KMS-11 (cell line): Measurements from ENCODE around the gene IFI27L1.

ENCODE experiments used
- H2AFZ ChIP-seq: fragments of 200-600 bp; sonication (generic); 2 replicates; pipeline ENCODE4 v1.6.1; 2016; ENCODE audit warnings: antibody characterized with exemption, mixed run types, low read depth
- H3K27ac ChIP-seq: fragments of 200-600 bp; sonication (generic); 2 replicates; pipeline ENCODE4 v1.6.1; 2016; ENCODE audit warnings: mild to moderate bottlenecking, mixed run types
- H3K27me3 ChIP-seq: fragments of 200-600 bp; sonication (generic); 2 replicates; pipeline ENCODE4 v1.6.1; 2017; ENCODE audit warnings: mild to moderate bottlenecking, low read depth, mixed run types, moderate library complexity; ENCODE audit not compliant: insufficient read depth
- H3K36me3 ChIP-seq: fragments of 200-600 bp; sonication (generic); 2 replicates; pipeline ENCODE4 v1.6.1; 2017; ENCODE audit warnings: mild to moderate bottlenecking, mixed run types; ENCODE audit not compliant: insufficient read depth
- H3K4me1 ChIP-seq: fragments of 200-600 bp; sonication (generic); 2 replicates; pipeline ENCODE4 v1.6.1; 2016; ENCODE audit warnings: mild to moderate bottlenecking, low read depth, mixed run types; ENCODE audit not compliant: poor library complexity, severe bottlenecking
- H3K4me2 ChIP-seq: fragments of 200-600 bp; sonication (generic); 2 replicates; pipeline ENCODE4 v1.7.0; 2016; ENCODE audit warnings: mild to moderate bottlenecking, mixed run types
- H3K4me3 ChIP-seq: fragments of 200-600 bp; sonication (generic); IDR thresholded peaks from 2 replicates; pipeline ENCODE4 v1.6.1; 2017; ENCODE audit warnings: low read depth, low read length, mixed read lengths; ENCODE audit not compliant: insufficient read depth
- H3K79me2 ChIP-seq: fragments of 200-600 bp; sonication (generic); 2 replicates; pipeline ENCODE4 v1.6.1; 2016; ENCODE audit warnings: low read depth, mixed run types; ENCODE audit not compliant: insufficient read depth
- H3K9ac ChIP-seq: fragments of 200-600 bp; sonication (generic); 2 replicates; pipeline ENCODE4 v1.6.1; 2016; ENCODE audit warnings: mild to moderate bottlenecking, mixed run types
- H4K20me1 ChIP-seq: fragments of 200-600 bp; sonication (generic); 2 replicates; pipeline ENCODE4 v1.6.1; 2016; ENCODE audit warnings: mild to moderate bottlenecking, mixed run types; ENCODE audit not compliant: insufficient read depth
- TF ChIP-seq, protein P1 (sequence below): fragments of 200-600 bp; sonication (generic); conservative IDR thresholded peaks from 2 replicates; pipeline ENCODE4 v1.6.1; 2017; ENCODE audit warnings: low read depth, mild to moderate bottlenecking, antibody characterized with exemption, low read length, moderate library complexity, mixed read lengths

Gene IFI27L1

DNA sequence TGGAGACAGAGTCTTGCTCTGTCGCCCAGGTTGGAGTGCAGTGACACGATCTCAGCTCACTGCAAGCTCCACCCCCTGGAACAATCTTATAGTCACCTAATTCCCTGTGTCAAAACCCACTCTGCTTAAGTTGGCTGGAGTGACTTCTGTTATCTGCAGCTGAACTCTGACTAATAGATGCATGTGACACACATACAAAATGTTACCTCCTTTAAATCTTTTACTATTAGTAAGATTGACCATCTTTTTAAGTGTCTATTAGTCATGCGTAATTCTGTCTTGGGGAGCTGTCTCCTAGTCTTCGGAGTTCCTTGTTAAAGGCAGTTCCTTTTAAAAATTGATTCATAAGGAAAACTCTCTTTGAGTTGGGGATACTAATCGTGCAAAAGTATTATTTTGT lies 7.4 kb downstream of the IFI27L1 start:
- Histone ChIP-seq H3K4me3 (no peak overlapping the region), H3K27me3 (no peaks in the 10 kb centered on the region), H3K9ac (no peak overlapping the region), H3K36me3 (no peaks in the 10 kb centered on the region), H3K4me1 (no peaks in the 10 kb centered on the region), H3K4me2 (no peak overlapping the region), H4K20me1 (no peaks in the 10 kb centered on the region), H2AFZ (no peak overlapping the region), H3K27ac (no peak overlapping the region), H3K79me2 (no peaks in the 10 kb centered on the region; the same call in 1 of the 2 replicates)
- TF ChIP-seq, protein P1, sequence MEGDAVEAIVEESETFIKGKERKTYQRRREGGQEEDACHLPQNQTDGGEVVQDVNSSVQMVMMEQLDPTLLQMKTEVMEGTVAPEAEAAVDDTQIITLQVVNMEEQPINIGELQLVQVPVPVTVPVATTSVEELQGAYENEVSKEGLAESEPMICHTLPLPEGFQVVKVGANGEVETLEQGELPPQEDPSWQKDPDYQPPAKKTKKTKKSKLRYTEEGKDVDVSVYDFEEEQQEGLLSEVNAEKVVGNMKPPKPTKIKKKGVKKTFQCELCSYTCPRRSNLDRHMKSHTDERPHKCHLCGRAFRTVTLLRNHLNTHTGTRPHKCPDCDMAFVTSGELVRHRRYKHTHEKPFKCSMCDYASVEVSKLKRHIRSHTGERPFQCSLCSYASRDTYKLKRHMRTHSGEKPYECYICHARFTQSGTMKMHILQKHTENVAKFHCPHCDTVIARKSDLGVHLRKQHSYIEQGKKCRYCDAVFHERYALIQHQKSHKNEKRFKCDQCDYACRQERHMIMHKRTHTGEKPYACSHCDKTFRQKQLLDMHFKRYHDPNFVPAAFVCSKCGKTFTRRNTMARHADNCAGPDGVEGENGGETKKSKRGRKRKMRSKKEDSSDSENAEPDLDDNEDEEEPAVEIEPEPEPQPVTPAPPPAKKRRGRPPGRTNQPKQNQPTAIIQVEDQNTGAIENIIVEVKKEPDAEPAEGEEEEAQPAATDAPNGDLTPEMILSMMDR = no peak

DNA sequence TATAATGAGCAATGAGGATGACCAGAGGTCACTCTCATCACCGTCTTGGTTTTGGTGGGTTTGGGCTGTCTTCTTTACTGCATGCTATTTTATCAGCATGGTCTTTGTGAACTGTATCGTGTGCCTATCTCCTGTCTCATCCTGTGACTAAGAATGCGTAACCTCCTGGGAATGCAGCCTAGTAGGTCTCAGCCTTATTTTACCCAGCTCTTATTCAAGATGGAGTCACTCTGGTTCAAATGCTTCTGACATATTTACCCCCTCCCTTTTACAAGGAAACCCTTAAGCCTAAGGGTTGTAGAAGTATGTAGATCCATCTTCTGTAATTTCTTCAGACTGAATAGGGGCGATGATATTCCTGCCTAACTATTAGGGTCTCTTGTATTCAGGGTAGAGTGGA lies 8.4 kb downstream of the IFI27L1 start:
- Histone ChIP-seq H3K9ac (no peak overlapping the region), H3K79me2 (no peaks in the 10 kb centered on the region), H3K27ac (no peak overlapping the region), H2AFZ (no peak overlapping the region), H3K4me2 (no peak overlapping the region), H3K27me3 (no peaks in the 10 kb centered on the region), H4K20me1 (no peaks in the 10 kb centered on the region), H3K4me1 (no peaks in the 10 kb centered on the region), H3K4me3 (no peak overlapping the region), H3K36me3 (no peaks in the 10 kb centered on the region)
- TF ChIP-seq, protein P1 = no peak

DNA sequence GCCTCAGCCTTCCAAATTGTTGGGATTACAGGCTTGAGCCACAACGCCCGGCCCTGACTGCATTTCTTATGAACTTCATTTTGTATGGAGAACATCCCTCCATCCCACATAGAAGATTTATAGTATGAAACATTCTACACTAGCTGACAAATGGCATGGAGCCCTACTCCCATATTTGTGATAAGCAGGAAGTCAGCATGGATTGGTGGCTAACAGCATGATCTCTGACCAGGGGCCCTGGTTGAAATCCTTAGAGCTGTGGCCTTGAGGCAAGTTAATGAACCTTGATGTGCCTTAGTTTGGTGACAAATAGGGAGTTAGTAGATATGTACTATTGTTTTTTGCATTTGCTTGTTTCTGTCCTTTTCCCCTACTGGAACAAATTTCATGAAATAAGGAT lies 12.3 kb downstream of the IFI27L1 start:
- Histone ChIP-seq H3K27me3 (no peaks in the 10 kb centered on the region), H4K20me1 (no peaks in the 10 kb centered on the region), H3K4me3 (no peak overlapping the region), H3K9ac (no peak overlapping the region), H3K36me3 (no peaks in the 10 kb centered on the region), H2AFZ (no peak overlapping the region), H3K27ac (no peak overlapping the region), H3K4me2 (no peak overlapping the region), H3K4me1 (no peaks in the 10 kb centered on the region), H3K79me2 (no peaks in the 10 kb centered on the region)
- TF ChIP-seq, protein P1 = no peak

DNA sequence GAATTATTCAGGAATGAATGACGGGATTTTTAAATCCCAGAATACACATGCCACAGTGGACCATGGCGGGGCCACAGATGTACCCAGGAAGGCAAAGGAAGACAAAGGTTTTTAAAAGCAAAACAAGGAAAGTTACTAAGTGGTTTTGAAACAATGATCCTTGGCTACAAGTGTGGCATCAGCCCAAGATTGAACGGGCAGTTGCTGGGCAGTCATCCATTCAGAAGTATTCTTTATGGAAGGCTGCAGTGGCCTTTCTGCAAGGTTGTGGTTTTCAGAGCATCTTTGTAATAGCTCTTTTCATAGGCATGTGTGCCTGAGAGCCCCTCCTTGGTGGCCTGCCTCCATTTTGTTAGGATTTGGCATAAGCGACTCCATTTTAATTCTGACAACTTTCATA lies 16.0 kb downstream of the IFI27L1 start:
- Histone ChIP-seq H3K9ac (no peak overlapping the region), H3K4me1 (no peaks in the 10 kb centered on the region), H3K79me2 (no peaks in the 10 kb centered on the region), H3K4me2 (no peak overlapping the region), H3K36me3 (no peaks in the 10 kb centered on the region), H4K20me1 (no peaks in the 10 kb centered on the region), H3K27me3 (no peaks in the 10 kb centered on the region), H3K27ac (no peak overlapping the region), H2AFZ (no peak overlapping the region), H3K4me3 (no peak overlapping the region)
- TF ChIP-seq, protein P1 = no peak
